ENCODE results near the gene HOMER1. TPM values are rescaled to one million over a fixed set of nuclear protein-coding genes. Genes with fewer than 3 reads are reported as not detected.

The HOMER1 gene
- total RNA-seq, 1 donor from 2014 or later, result 29.3 TPM

GRCh38 chr5:79507251-79508205 is 6.4 kb downstream of the HOMER1 start:
- H3K9me3 Mint-ChIP-seq, result no peaks in the 10 kb centered on the region
- no peak for DNase-seq (ENCODE audit: low read depth, low spot score)
- H3K27ac Mint-ChIP-seq (ENCODE audit: unreplicated experiment), result peak overlapping the region; percentile 21
- TF ChIP-seq, protein P1, sequence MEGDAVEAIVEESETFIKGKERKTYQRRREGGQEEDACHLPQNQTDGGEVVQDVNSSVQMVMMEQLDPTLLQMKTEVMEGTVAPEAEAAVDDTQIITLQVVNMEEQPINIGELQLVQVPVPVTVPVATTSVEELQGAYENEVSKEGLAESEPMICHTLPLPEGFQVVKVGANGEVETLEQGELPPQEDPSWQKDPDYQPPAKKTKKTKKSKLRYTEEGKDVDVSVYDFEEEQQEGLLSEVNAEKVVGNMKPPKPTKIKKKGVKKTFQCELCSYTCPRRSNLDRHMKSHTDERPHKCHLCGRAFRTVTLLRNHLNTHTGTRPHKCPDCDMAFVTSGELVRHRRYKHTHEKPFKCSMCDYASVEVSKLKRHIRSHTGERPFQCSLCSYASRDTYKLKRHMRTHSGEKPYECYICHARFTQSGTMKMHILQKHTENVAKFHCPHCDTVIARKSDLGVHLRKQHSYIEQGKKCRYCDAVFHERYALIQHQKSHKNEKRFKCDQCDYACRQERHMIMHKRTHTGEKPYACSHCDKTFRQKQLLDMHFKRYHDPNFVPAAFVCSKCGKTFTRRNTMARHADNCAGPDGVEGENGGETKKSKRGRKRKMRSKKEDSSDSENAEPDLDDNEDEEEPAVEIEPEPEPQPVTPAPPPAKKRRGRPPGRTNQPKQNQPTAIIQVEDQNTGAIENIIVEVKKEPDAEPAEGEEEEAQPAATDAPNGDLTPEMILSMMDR (conservative IDR thresholded peaks at IDR 0.05), result no peak
- peak overlapping the region; percentile 18 for H3K4me3 Mint-ChIP-seq
- H3K36me3 Mint-ChIP-seq (ENCODE audit: low read depth), result no peaks in the 10 kb centered on the region
- H3K27me3 Mint-ChIP-seq (ENCODE audit: low read depth), result no peaks in the 10 kb centered on the region
- H3K4me1 Mint-ChIP-seq, result peaks cover 62% of the 10 kb centered on the region

- Mint-ChIP-seq H3K9me3 (no peaks in the 10 kb centered on the region), H3K4me1 (peaks cover 38% of the 10 kb centered on the region), H3K27me3 (ENCODE audit: low read depth) (no peaks in the 10 kb centered on the region), H3K36me3 (ENCODE audit: low read depth) (no peaks in the 10 kb centered on the region), H3K27ac (ENCODE audit: unreplicated experiment) (no peak overlapping the region), H3K4me3 (no peak overlapping the region)
- DNase-seq (ENCODE audit: low read depth, low spot score), result no peak
- TF ChIP-seq, protein P1 (conservative IDR thresholded peaks at IDR 0.05), result no peak
These were observed 8.8 kb downstream of the HOMER1 start for GRCh38 chr5:79505138-79505537.

DNA sequence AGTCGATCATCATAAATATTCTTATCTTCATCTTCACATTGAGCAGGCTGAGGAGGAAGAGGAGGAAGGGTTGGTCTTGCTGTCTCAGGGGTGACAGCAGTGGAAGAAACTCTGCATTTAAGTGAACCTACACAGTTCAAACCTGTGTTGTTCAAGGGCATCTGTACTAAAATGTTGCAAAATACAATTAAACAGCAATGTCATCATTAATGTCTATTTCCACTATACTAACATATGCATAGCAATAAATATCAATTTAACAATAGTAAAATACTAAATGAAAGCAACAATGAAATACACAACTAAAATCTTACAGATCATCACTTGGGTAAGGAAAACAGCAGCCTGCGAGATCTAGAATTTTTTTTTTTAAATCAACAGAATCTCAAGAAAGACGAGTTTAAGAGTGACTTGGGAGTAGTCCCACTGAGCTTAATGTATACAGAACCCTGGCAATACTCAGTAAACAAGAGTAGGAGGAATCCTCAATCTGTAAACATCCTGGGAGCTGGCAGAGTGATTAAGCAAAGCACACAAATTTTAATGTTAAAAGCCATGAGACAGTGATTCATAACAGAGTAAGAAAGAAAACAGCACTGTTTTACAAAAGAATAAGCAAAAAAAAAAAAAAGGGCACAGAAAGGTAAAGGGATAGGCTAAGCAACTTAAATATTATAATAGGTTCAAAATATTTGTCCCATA is 10.0 kb downstream of the HOMER1 start:
- Mint-ChIP-seq H3K27ac (ENCODE audit: unreplicated experiment) (no peak overlapping the region), H3K27me3 (ENCODE audit: low read depth) (no peaks in the 10 kb centered on the region), H3K36me3 (ENCODE audit: low read depth) (no peaks in the 10 kb centered on the region), H3K4me3 (no peak overlapping the region), H3K9me3 (no peaks in the 10 kb centered on the region), H3K4me1 (peaks cover 26% of the 10 kb centered on the region)
- DNase-seq (ENCODE audit: low read depth, low spot score), result no peak
- TF ChIP-seq, protein P1 (conservative IDR thresholded peaks at IDR 0.05), result no peak

- no peaks in the 10 kb centered on the region for H3K9me3 Mint-ChIP-seq
- no peaks in the 10 kb centered on the region for H3K36me3 Mint-ChIP-seq (ENCODE audit: low read depth)
- H3K4me1 Mint-ChIP-seq, result peaks cover 7% of the 10 kb centered on the region
- TF ChIP-seq, protein P1 (conservative IDR thresholded peaks at IDR 0.05), result no peak
- H3K27ac Mint-ChIP-seq (ENCODE audit: unreplicated experiment), result no peak overlapping the region
- DNase-seq (ENCODE audit: low read depth, low spot score), result no peak
- H3K27me3 Mint-ChIP-seq (ENCODE audit: low read depth), result no peaks in the 10 kb centered on the region
- H3K4me3 Mint-ChIP-seq, result no peak overlapping the region
These were observed 14.2 kb downstream of the HOMER1 start for GRCh38 chr5:79499640-79500273.

DNA sequence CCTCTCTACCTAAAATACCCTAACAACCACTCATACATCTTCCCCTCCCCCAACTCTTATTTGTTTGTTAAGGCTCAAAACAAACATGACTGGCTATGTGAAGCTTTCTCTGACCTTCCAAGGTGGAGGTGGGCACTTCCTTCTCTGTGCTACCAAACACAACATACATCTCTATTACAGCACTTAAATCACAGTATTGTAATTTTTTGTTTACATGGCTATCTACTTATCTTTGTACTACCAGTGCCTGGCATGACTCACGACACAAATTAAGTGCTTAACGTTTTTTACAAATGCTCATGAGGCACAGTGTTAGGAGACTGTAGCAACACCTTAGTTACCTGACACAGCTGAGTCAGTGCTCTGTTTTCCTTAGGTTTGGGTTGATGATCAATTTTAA is 18.6 kb downstream of the HOMER1 start:
- TF ChIP-seq, protein P1 (conservative IDR thresholded peaks at IDR 0.05), result no peak
- no peak overlapping the region for H3K27ac Mint-ChIP-seq (ENCODE audit: unreplicated experiment)
- no peaks in the 10 kb centered on the region for H3K4me1 Mint-ChIP-seq
- H3K9me3 Mint-ChIP-seq, result peaks cover 3% of the 10 kb centered on the region
- no peaks in the 10 kb centered on the region for H3K36me3 Mint-ChIP-seq (ENCODE audit: low read depth)
- no peak overlapping the region for H3K4me3 Mint-ChIP-seq
- H3K27me3 Mint-ChIP-seq (ENCODE audit: low read depth), result no peaks in the 10 kb centered on the region
- DNase-seq (ENCODE audit: low read depth, low spot score), result no peak

All from neural crest cell (in vitro differentiated cells).